Upper lobe of right lung (tissue), 1 donor: ENCODE results near the gene TSPEAR. TPM values are rescaled to one million over a fixed set of nuclear protein-coding genes. Genes with fewer than 3 reads are reported as not detected.
A peak's percentile ranks its signal among the peaks of the same experiment; 100 is the strongest.

Experiments used
- ATAC-seq: fragments of 200-7000 bp; cut with Tn5 transposase; one replicate; pipeline ENCODE4 v1.9.1; 2020; ENCODE audit warnings: mild to moderate bottlenecking, moderate library complexity
- DNase-seq: peaks from one replicate; pipeline ENCODE4 v3.0.0-alpha.2; 2020
- H3K27ac ChIP-seq: fragments of 200-600 bp; one replicate; pipeline ENCODE4 v1.8.0; 2022
- H3K27me3 ChIP-seq: fragments of 200-600 bp; one replicate; pipeline ENCODE4 v1.8.0; 2022; ENCODE audit warnings: mild to moderate bottlenecking
- H3K36me3 ChIP-seq: fragments of 200-600 bp; one replicate; pipeline ENCODE4 v1.8.0; 2022
- H3K4me1 ChIP-seq: fragments of 200-600 bp; one replicate; pipeline ENCODE4 v1.8.0; 2022
- H3K4me3 ChIP-seq: fragments of 200-600 bp; one replicate; pipeline ENCODE4 v1.8.0; 2022; ENCODE audit warnings: mild to moderate bottlenecking
- H3K9me3 ChIP-seq: fragments of 200-600 bp; one replicate; pipeline ENCODE4 v1.8.0; 2022
- CTCF ChIP-seq: fragments of 200-600 bp; IDR thresholded peaks from one replicate; pipeline ENCODE4 v1.8.0; 2022; ENCODE audit warnings: antibody characterized with exemption
- intact Hi-C: fragments of 100-400 bp; cut with DNase I; formaldehyde crosslinking; loops from one replicate; pipeline ENCODE4 v1.11.0; 2022
- total RNA-seq: library from RNA; stranded (reverse); fragmentation: NEBNext Ultra II Directional; extraction: Animal tissue kit (Norgen Biotek cat#: 25700); gene quantifications from one replicate; pipeline ENCODE4 v1.2.1, GENCODE V29; 2021
- donor health status: DM: no; HTN: yes; CAD: no; lungs with severe emphysema.

The TSPEAR gene
- total RNA-seq, 1 donor from 2014 or later: 0.23 TPM

DNA sequence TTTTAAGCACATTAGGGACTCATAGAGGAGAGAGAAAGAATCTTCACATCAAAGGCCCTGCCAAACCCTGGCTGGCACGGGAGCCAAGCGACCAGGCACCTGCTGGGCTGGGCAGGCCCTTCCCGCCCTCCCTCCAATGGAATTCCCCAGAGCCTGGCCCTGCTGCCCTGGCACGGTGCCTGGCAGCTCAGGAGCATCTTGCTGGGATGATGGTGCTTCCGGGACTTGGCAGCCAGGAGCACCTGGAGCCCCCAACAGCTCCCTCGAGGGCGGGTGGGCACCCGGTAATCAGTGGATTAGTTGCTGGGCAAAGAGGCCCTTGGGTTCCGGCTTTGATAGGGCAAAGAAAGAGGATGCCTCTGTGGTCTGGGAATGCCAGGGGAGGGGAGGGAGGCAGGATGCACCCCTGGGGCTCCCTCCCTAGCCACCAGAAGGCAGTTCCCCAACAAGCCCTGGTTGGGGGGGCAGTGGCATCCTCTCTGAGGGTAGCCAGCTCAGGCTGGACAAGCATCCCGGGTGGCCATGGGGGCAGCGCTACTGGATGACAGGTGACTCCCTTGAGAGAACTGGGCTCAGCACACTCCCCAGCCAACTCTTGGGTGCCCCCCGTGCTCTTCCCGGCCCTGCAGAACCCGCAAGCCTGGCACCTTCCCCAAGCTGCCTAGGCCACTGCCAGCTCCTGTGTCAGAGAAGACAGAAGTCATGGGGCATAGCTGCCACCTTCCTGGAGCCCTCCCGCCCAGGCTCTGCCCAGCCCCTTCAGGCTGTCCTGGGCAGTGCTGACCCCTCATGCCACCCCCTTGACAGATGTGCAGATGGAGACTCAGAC is 197.8 kb downstream of the TSPEAR start:
- no peak for DNase-seq
- TF ChIP-seq CTCF: no peak
- ATAC-seq: no peak
- no peak overlapping the region for H3K4me3 ChIP-seq
- no peak overlapping the region for H3K27ac ChIP-seq
- H3K36me3 ChIP-seq: no peaks in the 10 kb centered on the region
- H3K9me3 ChIP-seq: no peaks in the 10 kb centered on the region
- H3K27me3 ChIP-seq: peaks cover 15% of the 10 kb centered on the region
- no peaks in the 10 kb centered on the region for H3K4me1 ChIP-seq
- intact Hi-C loops: no loop called here

- no peak for TF ChIP-seq CTCF
- Histone ChIP-seq H3K4me1 (no peaks in the 10 kb centered on the region), H3K4me3 (no peak overlapping the region), H3K9me3 (no peaks in the 10 kb centered on the region), H3K36me3 (no peaks in the 10 kb centered on the region), H3K27ac (no peak overlapping the region), H3K27me3 (peaks cover 15% of the 10 kb centered on the region)
- DNase-seq (no peak), ATAC-seq (no peak)
- intact Hi-C loops: no loop called here
Observed at GRCh38 chr21:44512496-44513388, 198.6 kb downstream of the TSPEAR start.

- intact Hi-C loops: loop anchor here (2.0 kb wide), 1 partner anchor 281 kb away; no protein-coding TSS in a partner anchor
- no peaks in the 10 kb centered on the region for H3K36me3 ChIP-seq
- H3K9me3 ChIP-seq: no peaks in the 10 kb centered on the region
- H3K4me3 ChIP-seq: no peak overlapping the region
- ATAC-seq (no peak), DNase-seq (no peak)
- no peak overlapping the region for H3K27ac ChIP-seq
- H3K27me3 ChIP-seq: peaks cover 15% of the 10 kb centered on the region
- no peak for TF ChIP-seq CTCF
- no peaks in the 10 kb centered on the region for H3K4me1 ChIP-seq
Observed at GRCh38 chr21:44511938-44512275, 199.5 kb downstream of the TSPEAR start.

DNA sequence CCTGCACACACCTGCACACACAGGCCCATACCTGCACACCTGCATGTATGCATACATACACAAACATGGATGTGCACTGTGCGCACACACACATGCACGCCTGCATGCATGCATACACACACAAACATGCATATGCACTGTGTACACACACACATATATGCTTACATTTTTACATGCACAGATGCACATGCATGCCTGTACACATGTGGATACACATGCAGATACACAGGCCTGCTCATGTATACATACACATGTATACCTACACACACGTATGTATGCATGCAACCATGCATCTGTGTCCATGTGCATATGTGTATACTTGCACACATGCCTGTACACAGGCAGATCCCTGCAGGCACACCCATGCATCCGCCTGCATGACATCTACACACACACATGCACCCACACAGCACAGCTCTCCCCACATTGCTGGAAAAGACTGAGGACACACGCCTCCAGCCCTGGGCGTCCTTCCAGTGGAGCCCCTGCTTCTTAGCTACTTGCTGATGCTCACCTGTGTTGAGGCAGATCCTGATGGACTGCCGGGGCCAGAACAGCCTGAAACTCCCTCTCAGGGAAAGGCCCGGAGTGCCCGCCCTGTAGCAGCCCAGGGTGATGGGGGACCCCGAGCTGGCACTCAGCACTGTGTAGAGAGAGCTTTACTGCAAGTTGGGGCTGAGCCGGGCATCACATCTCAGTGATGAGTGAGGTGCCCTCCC is 200.0 kb downstream of the TSPEAR start:
- intact Hi-C loops: loop anchor here (2.0 kb wide), 1 partner anchor 281 kb away; no protein-coding TSS in a partner anchor
- Histone ChIP-seq H3K9me3 (no peaks in the 10 kb centered on the region), H3K27me3 (peaks cover 15% of the 10 kb centered on the region), H3K4me3 (no peak overlapping the region), H3K36me3 (no peaks in the 10 kb centered on the region), H3K27ac (no peak overlapping the region), H3K4me1 (no peaks in the 10 kb centered on the region)
- ATAC-seq: no peak
- TF ChIP-seq CTCF: no peak
- DNase-seq: no peak

GRCh38 chr21:44510508-44511218 is 200.7 kb downstream of the TSPEAR start:
- Histone ChIP-seq H3K27me3 (peaks cover 18% of the 10 kb centered on the region), H3K4me1 (no peaks in the 10 kb centered on the region), H3K4me3 (no peak overlapping the region), H3K27ac (no peak overlapping the region), H3K36me3 (no peaks in the 10 kb centered on the region), H3K9me3 (no peaks in the 10 kb centered on the region)
- TF ChIP-seq CTCF: peak; percentile 74
- intact Hi-C loops: loop anchor here (2.0 kb wide), 1 partner anchor 282 kb away; no protein-coding TSS in a partner anchor
- DNase-seq (peak; percentile 87), ATAC-seq (peak; percentile 76)
